ENCODE results near the gene BHLHE23.

Gene BHLHE23

DNA sequence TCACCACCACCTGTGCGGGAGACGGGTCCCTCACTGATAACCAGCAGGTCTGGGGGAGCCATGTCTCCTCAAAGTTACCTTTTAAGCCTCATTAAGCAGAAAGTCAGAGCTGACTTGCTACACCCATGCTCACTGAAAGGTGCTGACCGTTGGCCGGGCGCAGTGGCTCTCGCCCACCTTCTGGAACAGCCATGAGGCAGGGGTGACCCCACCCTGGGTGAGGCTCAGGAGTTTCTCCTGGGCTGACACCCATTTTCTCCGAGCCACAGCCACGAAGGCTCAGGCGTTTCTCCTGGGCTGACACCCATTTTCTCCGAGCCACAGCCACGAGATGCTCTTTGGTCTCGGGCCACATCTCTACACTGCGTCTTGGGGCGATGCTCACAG lies 10.2 kb downstream of the BHLHE23 start (continued):
- TF ChIP-seq, protein P1, sequence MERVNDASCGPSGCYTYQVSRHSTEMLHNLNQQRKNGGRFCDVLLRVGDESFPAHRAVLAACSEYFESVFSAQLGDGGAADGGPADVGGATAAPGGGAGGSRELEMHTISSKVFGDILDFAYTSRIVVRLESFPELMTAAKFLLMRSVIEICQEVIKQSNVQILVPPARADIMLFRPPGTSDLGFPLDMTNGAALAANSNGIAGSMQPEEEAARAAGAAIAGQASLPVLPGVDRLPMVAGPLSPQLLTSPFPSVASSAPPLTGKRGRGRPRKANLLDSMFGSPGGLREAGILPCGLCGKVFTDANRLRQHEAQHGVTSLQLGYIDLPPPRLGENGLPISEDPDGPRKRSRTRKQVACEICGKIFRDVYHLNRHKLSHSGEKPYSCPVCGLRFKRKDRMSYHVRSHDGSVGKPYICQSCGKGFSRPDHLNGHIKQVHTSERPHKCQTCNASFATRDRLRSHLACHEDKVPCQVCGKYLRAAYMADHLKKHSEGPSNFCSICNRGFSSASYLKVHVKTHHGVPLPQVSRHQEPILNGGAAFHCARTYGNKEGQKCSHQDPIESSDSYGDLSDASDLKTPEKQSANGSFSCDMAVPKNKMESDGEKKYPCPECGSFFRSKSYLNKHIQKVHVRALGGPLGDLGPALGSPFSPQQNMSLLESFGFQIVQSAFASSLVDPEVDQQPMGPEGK (CRISPR knock-in tag; IDR thresholded peaks at IDR 0.05; ENCODE audit: borderline replicate concordance), result no peak

DNA sequence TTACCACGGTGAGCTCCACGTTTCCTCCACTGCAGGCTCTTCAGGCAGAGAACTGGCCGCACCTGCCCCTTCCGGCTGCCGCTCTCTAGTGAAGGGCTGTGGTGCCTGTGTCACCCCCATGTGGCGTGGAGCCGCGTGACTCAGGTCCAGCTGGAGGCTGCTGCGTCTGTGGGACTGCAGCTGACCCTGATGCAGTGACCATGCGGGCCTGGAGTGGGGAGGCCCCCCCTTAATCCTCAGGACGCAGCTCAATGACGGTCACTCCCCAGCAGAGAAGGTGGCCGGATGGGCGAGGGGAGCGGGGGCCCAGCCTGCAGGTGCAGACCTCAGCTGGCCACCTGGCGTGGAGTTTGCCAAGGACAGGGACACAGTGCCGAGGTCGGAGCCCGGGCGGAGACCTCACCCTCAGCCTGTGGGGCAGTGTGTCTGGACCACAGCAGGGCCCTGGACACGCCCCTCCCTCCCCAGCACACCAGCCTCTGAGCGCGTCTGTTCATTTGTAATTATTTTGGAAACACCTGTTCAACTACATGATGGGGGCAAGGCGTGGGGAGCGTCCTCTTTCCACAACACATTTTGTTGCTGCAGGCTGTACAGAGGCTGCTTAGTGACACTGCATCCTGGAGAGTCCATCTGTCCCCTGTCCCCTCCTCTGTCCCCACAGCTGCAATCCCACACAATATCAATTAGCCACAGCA lies 10.7 kb downstream of the BHLHE23 start:
- ATAC-seq, result no peak
- TF ChIP-seq OSR1 (CRISPR knock-in tag; IDR thresholded peaks at IDR 0.05), result no peak
- TF ChIP-seq, protein P2, sequence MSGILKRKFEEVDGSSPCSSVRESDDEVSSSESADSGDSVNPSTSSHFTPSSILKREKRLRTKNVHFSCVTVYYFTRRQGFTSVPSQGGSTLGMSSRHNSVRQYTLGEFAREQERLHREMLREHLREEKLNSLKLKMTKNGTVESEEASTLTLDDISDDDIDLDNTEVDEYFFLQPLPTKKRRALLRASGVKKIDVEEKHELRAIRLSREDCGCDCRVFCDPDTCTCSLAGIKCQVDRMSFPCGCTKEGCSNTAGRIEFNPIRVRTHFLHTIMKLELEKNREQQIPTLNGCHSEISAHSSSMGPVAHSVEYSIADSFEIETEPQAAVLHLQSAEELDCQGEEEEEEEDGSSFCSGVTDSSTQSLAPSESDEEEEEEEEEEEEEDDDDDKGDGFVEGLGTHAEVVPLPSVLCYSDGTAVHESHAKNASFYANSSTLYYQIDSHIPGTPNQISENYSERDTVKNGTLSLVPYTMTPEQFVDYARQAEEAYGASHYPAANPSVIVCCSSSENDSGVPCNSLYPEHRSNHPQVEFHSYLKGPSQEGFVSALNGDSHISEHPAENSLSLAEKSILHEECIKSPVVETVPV (CRISPR knock-in tag; IDR thresholded peaks at IDR 0.05), result no peak
- no peak for TF ChIP-seq SNAI2 (CRISPR knock-in tag; IDR thresholded peaks at IDR 0.05)
- no peak for TF ChIP-seq ZNF8 (CRISPR knock-in tag; IDR thresholded peaks at IDR 0.05)
- no peak for TF ChIP-seq RARB (CRISPR knock-in tag; IDR thresholded peaks at IDR 0.05)
- no peak for TF ChIP-seq ZNF565 (CRISPR knock-in tag; conservative IDR thresholded peaks at IDR 0.05; ENCODE audit: low read depth)
- TF ChIP-seq, protein P3, sequence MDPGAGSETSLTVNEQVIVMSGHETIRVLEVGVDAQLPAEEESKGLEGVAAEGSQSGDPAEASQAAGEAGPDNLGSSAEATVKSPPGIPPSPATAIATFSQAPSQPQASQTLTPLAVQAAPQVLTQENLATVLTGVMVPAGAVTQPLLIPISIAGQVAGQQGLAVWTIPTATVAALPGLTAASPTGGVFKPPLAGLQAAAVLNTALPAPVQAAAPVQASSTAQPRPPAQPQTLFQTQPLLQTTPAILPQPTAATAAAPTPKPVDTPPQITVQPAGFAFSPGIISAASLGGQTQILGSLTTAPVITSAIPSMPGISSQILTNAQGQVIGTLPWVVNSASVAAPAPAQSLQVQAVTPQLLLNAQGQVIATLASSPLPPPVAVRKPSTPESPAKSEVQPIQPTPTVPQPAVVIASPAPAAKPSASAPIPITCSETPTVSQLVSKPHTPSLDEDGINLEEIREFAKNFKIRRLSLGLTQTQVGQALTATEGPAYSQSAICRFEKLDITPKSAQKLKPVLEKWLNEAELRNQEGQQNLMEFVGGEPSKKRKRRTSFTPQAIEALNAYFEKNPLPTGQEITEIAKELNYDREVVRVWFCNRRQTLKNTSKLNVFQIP (CRISPR knock-in tag; IDR thresholded peaks at IDR 0.05; ENCODE audit: borderline replicate concordance, low read depth), result no peak
- TF ChIP-seq TCF4 (CRISPR knock-in tag; IDR thresholded peaks at IDR 0.05; ENCODE audit: borderline replicate concordance), result no peak

DNA sequence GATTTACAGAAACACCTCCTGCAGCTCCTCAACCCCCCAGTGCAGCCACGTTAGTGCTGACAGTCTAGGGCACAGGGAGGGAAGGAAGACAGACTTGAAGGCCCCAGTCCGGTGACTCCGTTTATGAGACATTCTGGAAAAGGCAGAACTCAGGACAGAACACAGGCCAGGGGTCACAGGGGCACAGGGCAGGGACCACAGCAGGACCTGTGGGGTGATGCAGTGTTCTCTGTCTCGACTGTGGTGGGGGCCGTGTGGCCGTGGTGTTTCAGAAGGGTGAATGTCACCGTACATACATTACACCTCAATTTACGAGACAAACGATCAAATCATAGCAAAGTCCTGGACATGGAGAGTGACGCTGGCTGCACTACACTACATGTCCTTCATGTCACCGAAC lies 11.3 kb downstream of the BHLHE23 start:
- ATAC-seq, result no peak
- TF ChIP-seq, protein P2 (CRISPR knock-in tag; IDR thresholded peaks at IDR 0.05), result no peak
- TF ChIP-seq GLIS3 (CRISPR knock-in tag; IDR thresholded peaks at IDR 0.05) (no peak), ISL1 (CRISPR knock-in tag; IDR thresholded peaks at IDR 0.05) (no peak), TOX (CRISPR knock-in tag; IDR thresholded peaks at IDR 0.05; ENCODE audit: borderline replicate concordance) (no peak), TCF4 (CRISPR knock-in tag; IDR thresholded peaks at IDR 0.05; ENCODE audit: borderline replicate concordance) (no peak), PPARA (CRISPR knock-in tag; IDR thresholded peaks at IDR 0.05; ENCODE audit: borderline replicate concordance) (no peak), BACH2 (CRISPR knock-in tag; IDR thresholded peaks at IDR 0.05; ENCODE audit: borderline replicate concordance) (no peak), ZNF565 (CRISPR knock-in tag; conservative IDR thresholded peaks at IDR 0.05; ENCODE audit: low read depth) (no peak), ZNF8 (CRISPR knock-in tag; IDR thresholded peaks at IDR 0.05) (no peak), SNAI2 (CRISPR knock-in tag; IDR thresholded peaks at IDR 0.05) (no peak)

DNA sequence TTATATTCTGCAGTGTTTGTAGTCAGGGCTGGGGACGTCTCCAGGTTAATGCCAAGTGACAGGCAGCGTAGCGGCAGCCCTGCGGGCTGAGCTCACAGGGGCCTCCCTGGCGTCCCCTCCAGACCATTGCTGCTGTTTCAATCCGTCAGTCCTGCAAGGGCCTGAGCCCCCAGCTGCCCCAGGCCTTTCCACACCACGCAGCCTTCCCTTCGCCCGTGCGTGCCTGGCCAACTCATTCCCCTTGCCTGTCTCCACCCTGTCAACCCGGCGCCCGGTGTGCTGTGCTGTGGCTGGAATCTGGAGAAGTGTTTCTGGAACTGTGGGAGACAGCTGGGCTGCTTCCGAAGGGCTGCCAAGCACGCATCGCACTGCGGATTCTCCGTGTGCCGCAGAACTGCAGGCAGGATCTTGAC lies 11.9 kb downstream of the BHLHE23 start:
- TF ChIP-seq, protein P4, sequence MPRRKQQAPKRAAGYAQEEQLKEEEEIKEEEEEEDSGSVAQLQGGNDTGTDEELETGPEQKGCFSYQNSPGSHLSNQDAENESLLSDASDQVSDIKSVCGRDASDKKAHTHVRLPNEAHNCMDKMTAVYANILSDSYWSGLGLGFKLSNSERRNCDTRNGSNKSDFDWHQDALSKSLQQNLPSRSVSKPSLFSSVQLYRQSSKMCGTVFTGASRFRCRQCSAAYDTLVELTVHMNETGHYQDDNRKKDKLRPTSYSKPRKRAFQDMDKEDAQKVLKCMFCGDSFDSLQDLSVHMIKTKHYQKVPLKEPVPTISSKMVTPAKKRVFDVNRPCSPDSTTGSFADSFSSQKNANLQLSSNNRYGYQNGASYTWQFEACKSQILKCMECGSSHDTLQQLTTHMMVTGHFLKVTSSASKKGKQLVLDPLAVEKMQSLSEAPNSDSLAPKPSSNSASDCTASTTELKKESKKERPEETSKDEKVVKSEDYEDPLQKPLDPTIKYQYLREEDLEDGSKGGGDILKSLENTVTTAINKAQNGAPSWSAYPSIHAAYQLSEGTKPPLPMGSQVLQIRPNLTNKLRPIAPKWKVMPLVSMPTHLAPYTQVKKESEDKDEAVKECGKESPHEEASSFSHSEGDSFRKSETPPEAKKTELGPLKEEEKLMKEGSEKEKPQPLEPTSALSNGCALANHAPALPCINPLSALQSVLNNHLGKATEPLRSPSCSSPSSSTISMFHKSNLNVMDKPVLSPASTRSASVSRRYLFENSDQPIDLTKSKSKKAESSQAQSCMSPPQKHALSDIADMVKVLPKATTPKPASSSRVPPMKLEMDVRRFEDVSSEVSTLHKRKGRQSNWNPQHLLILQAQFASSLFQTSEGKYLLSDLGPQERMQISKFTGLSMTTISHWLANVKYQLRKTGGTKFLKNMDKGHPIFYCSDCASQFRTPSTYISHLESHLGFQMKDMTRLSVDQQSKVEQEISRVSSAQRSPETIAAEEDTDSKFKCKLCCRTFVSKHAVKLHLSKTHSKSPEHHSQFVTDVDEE (CRISPR knock-in tag; IDR thresholded peaks at IDR 0.05), result no peak
- no peak for TF ChIP-seq ZNF8 (CRISPR knock-in tag; IDR thresholded peaks at IDR 0.05)
- TF ChIP-seq, protein P3 (CRISPR knock-in tag; IDR thresholded peaks at IDR 0.05; ENCODE audit: borderline replicate concordance, low read depth), result no peak
- TF ChIP-seq CSDC2 (CRISPR knock-in tag; IDR thresholded peaks at IDR 0.05), result no peak
- TF ChIP-seq, protein P5, sequence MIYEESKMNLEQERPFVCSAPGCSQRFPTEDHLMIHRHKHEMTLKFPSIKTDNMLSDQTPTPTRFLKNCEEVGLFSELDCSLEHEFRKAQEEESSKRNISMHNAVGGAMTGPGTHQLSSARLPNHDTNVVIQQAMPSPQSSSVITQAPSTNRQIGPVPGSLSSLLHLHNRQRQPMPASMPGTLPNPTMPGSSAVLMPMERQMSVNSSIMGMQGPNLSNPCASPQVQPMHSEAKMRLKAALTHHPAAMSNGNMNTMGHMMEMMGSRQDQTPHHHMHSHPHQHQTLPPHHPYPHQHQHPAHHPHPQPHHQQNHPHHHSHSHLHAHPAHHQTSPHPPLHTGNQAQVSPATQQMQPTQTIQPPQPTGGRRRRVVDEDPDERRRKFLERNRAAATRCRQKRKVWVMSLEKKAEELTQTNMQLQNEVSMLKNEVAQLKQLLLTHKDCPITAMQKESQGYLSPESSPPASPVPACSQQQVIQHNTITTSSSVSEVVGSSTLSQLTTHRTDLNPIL (CRISPR knock-in tag; IDR thresholded peaks at IDR 0.05; ENCODE audit: low read depth), result no peak
- no peak for TF ChIP-seq ZC3H10 (CRISPR knock-in tag; IDR thresholded peaks at IDR 0.05)
- TF ChIP-seq RARB (CRISPR knock-in tag; IDR thresholded peaks at IDR 0.05), result no peak
- no peak for TF ChIP-seq GLIS3 (CRISPR knock-in tag; IDR thresholded peaks at IDR 0.05)
- TF ChIP-seq PPARA (CRISPR knock-in tag; IDR thresholded peaks at IDR 0.05; ENCODE audit: borderline replicate concordance), result no peak
- TF ChIP-seq ZFP3 (CRISPR knock-in tag; IDR thresholded peaks at IDR 0.05), result no peak
- no peak for TF ChIP-seq OSR1 (CRISPR knock-in tag; IDR thresholded peaks at IDR 0.05)
- no peak for TF ChIP-seq ZNF70 (CRISPR knock-in tag; IDR thresholded peaks at IDR 0.05)
- no peak for TF ChIP-seq SNAI2 (CRISPR knock-in tag; IDR thresholded peaks at IDR 0.05)
- no peak for TF ChIP-seq TOX (CRISPR knock-in tag; IDR thresholded peaks at IDR 0.05; ENCODE audit: borderline replicate concordance)
- TF ChIP-seq ZNF565 (CRISPR knock-in tag; conservative IDR thresholded peaks at IDR 0.05; ENCODE audit: low read depth), result no peak
- TF ChIP-seq, protein P2 (CRISPR knock-in tag; IDR thresholded peaks at IDR 0.05), result no peak
- ATAC-seq, result no peak
